ENCODE data around the gene STEAP3.
A peak's percentile ranks its signal among the peaks of the same experiment; 100 is the strongest.

The STEAP3 gene

GRCh38 chr2:119223521-119224390 lies at the start of gene STEAP3:
Gene STEAP3 (plus strand): TSS chr2:119223834. CDS start chr2:119231013, 7,179 bp downstream.
- TF ChIP-seq CTCF (IDR thresholded peaks at IDR 0.05; ENCODE audit: insufficient read depth, low read depth, low read length, missing control alignments), result no peak
- H3K4me3 ChIP-seq (ENCODE audit: low read length), result peak within 1 kb of the TSS; percentile 58
- DNase-seq (ENCODE audit: low read depth), result peak; percentile 57

- DNase-seq (ENCODE audit: low read depth), result peak; percentile 56
- peak; percentile 74 for TF ChIP-seq CTCF (IDR thresholded peaks at IDR 0.05; ENCODE audit: insufficient read depth, low read depth, low read length, missing control alignments)
- no peak overlapping the region for H3K4me3 ChIP-seq (ENCODE audit: low read length)
Measured at GRCh38 chr2:119174216-119174992, 49.2 kb upstream of the STEAP3 start.

- no peak for DNase-seq (ENCODE audit: low read depth)
- H3K4me3 ChIP-seq (ENCODE audit: low read length), result no peak overlapping the region
- no peak for TF ChIP-seq CTCF (IDR thresholded peaks at IDR 0.05; ENCODE audit: insufficient read depth, low read depth, low read length, missing control alignments)
Measured at GRCh38 chr2:119174993-119175347, 48.7 kb upstream of the STEAP3 start.

GRCh38 chr2:119175517-119175916 lies 48.1 kb upstream of the STEAP3 start:
- TF ChIP-seq CTCF (IDR thresholded peaks at IDR 0.05; ENCODE audit: insufficient read depth, low read depth, low read length, missing control alignments), result no peak
- H3K4me3 ChIP-seq (ENCODE audit: low read length), result no peak overlapping the region
- no peak for DNase-seq (ENCODE audit: low read depth)

GRCh38 chr2:119177171-119177837 lies 46.3 kb upstream of the STEAP3 start:
- DNase-seq (ENCODE audit: low read depth), result no peak
- H3K4me3 ChIP-seq (ENCODE audit: low read length), result no peak overlapping the region
- no peak for TF ChIP-seq CTCF (IDR thresholded peaks at IDR 0.05; ENCODE audit: insufficient read depth, low read depth, low read length, missing control alignments)

- DNase-seq (ENCODE audit: low read depth), result no peak
- TF ChIP-seq CTCF (IDR thresholded peaks at IDR 0.05; ENCODE audit: insufficient read depth, low read depth, low read length, missing control alignments), result no peak
Measured at GRCh38 chr2:119177838-119178190, 45.8 kb upstream of the STEAP3 start.

More at GRCh38 chr2:119177838-119178190, 45.8 kb upstream of the STEAP3 start:
- H3K4me3 ChIP-seq (ENCODE audit: low read length), result no peak overlapping the region

Measured in epithelial cell of esophagus (primary cell).